PC-3 (cell line): ENCODE measurements around the gene LMCD1.

Experiments
- EZH2 ChIP-seq: fragments of 300-600 bp; sonication (generic); IDR thresholded peaks from one replicate; pipeline ENCODE4 v1.6.1; 2017; ENCODE audit warnings: antibody characterized with exemption, mild to moderate bottlenecking, low read length; ENCODE audit not compliant: unreplicated experiment
- EZH2phosphoT487 ChIP-seq: fragments of 300-600 bp; sonication (generic); IDR thresholded peaks from 2 replicates; pipeline ENCODE4 v1.6.1; 2018; ENCODE audit warnings: mild to moderate bottlenecking, antibody characterized with exemption, low read length, borderline replicate concordance
- TF ChIP-seq, protein P1 (sequence below): fragments of 300-600 bp; sonication (generic); conservative IDR thresholded peaks from 2 replicates; pipeline ENCODE4 v1.5.1; 2017; ENCODE audit warnings: antibody characterized with exemption, low read depth, mild to moderate bottlenecking, low read length

- TF ChIP-seq, protein P1, sequence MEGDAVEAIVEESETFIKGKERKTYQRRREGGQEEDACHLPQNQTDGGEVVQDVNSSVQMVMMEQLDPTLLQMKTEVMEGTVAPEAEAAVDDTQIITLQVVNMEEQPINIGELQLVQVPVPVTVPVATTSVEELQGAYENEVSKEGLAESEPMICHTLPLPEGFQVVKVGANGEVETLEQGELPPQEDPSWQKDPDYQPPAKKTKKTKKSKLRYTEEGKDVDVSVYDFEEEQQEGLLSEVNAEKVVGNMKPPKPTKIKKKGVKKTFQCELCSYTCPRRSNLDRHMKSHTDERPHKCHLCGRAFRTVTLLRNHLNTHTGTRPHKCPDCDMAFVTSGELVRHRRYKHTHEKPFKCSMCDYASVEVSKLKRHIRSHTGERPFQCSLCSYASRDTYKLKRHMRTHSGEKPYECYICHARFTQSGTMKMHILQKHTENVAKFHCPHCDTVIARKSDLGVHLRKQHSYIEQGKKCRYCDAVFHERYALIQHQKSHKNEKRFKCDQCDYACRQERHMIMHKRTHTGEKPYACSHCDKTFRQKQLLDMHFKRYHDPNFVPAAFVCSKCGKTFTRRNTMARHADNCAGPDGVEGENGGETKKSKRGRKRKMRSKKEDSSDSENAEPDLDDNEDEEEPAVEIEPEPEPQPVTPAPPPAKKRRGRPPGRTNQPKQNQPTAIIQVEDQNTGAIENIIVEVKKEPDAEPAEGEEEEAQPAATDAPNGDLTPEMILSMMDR, result no peak
- TF ChIP-seq EZH2phosphoT487, result no peak
- TF ChIP-seq EZH2, result no peak
Observed at GRCh38 chr3:8519156-8519555, 17.5 kb downstream of the LMCD1 start.
